Measurements from ENCODE around the gene MAN2B1.

Gene MAN2B1

DNA sequence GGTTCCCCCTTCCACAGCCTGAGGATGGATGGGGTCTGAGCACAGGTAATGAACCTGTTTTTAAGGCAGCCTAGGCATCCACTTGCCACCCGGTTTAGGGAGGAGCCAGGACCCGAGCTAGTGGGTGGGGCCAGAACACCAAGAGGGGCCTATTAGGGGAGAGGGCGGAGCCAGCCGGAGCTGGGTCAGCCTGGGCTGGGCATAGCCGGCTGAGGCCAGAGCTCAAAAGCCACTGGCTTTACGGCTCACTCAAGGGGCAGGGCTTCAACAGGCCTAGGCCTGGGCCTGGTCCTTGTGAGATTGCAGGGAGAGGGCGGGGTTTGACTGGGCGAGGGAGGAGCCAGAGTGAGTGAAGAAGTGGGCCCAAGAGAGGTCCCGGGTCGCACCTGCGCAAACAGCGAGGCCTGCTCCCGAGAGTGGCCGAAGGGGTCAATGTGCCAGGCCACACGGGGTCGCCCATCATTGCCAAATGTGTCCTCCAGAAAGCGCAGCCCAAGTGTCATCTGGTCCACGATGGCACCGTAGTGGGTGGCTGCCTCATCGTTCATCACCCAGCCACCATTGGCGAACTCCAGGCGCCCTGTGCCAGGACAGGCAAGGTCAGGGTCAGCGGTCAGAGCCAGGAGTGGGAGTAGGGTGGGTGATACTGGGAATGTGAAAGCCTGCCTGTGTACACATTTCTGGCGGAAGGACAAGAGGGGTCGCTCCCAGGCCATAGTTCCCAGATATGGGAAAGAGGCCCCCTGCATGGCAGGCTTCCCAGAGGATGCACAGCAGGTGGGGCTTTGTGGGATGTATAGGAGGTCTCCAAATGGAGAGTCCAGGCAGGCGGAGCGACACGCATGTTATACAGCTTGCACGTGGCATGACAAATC lies 1.9 kb downstream of the MAN2B1 start:
- H3K4me3 ChIP-seq (ENCODE audit: control insufficient read depth, low read depth, low read length) = no peak overlapping the region
- TF ChIP-seq, protein P1, sequence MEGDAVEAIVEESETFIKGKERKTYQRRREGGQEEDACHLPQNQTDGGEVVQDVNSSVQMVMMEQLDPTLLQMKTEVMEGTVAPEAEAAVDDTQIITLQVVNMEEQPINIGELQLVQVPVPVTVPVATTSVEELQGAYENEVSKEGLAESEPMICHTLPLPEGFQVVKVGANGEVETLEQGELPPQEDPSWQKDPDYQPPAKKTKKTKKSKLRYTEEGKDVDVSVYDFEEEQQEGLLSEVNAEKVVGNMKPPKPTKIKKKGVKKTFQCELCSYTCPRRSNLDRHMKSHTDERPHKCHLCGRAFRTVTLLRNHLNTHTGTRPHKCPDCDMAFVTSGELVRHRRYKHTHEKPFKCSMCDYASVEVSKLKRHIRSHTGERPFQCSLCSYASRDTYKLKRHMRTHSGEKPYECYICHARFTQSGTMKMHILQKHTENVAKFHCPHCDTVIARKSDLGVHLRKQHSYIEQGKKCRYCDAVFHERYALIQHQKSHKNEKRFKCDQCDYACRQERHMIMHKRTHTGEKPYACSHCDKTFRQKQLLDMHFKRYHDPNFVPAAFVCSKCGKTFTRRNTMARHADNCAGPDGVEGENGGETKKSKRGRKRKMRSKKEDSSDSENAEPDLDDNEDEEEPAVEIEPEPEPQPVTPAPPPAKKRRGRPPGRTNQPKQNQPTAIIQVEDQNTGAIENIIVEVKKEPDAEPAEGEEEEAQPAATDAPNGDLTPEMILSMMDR (IDR thresholded peaks at IDR 0.05; ENCODE audit: control insufficient read depth, insufficient read depth, low read depth, low read length, missing control alignments) = no peak
- DNase-seq (ENCODE audit: low read depth) = no peak

DNA sequence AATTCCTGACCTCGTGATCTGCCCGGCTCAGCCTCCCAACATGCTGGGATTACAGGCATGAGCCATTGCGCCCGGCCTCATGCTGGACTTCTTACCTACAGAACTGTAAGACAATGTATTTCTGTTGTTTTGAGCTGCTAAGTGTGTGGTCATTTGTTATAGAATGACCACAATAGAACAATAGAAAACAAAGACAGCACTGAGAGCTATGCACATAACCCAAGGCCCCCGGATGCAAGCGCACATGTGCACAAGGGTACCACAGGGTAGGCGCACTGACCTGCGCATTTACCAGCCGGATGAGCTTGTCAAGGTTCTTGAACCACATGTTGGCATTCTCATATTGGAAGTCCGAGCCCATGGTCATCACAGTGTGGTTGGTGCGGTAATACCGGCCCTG lies 5.6 kb downstream of the MAN2B1 start:
- H3K4me3 ChIP-seq (ENCODE audit: control insufficient read depth, low read depth, low read length) = no peak overlapping the region
- TF ChIP-seq, protein P1 (IDR thresholded peaks at IDR 0.05; ENCODE audit: control insufficient read depth, insufficient read depth, low read depth, low read length, missing control alignments) = no peak
- DNase-seq (ENCODE audit: low read depth) = no peak

DNA sequence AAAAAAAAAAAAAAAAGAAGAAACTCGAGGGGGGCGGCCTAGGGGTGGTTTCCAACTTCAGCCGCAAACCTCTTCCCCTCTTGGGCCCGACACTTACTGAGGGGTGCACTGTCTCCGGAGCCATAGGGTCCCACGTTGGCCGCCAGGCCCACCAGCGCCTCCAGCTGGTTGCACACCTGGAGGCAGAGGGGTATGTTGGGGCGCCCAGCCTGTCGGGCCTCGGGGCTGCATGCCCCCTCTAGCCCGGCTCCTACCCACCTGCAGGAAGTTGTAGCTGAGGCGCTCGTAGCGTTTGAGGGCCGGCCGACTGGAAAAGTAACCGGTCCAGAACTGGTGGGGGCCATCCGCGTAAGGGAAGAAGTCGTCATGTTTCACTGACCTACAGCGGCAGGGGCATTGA lies 8.6 kb downstream of the MAN2B1 start:
- TF ChIP-seq, protein P1 (IDR thresholded peaks at IDR 0.05; ENCODE audit: control insufficient read depth, insufficient read depth, low read depth, low read length, missing control alignments) = no peak
- H3K4me3 ChIP-seq (ENCODE audit: control insufficient read depth, low read depth, low read length) = no peak overlapping the region

DNA sequence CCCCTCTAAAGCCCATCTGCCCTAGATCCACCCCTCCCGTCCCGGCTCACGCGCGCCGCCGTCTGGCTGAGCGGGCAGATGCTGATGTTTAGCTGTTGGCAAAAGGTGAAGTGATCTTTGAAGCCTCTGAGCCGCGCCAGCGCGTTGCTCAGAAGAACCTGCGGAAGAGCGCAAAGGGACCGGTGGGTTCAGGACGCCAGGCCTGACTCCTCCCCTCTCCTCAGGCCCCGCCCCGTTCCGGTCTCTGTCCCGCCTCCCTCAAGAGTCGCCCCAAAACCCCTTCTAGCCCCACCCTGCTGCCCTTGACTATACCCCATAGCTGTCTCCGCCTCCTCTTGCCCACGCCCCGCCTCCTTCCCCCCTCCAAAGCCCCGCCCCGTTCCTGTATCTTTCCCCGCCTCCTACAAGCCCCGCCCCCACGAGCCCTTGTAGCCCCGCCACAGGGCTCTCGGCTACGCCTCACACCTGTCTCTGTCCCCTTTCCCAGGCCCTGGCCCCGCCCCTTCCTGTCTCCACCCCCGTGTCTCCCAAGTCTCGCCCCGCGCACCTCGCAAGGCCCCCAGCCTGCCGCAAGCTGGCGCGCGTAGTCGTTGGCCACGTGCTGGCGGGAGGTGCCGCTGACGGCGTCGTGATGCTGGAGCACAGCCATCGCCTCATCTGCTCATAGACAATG lies 9.5 kb downstream of the MAN2B1 start:
- no peak for DNase-seq (ENCODE audit: low read depth)
- TF ChIP-seq, protein P1 (IDR thresholded peaks at IDR 0.05; ENCODE audit: control insufficient read depth, insufficient read depth, low read depth, low read length, missing control alignments) = no peak
- H3K4me3 ChIP-seq (ENCODE audit: control insufficient read depth, low read depth, low read length) = no peak overlapping the region

More for the DNA sequence above, 8.6 kb downstream of the MAN2B1 start:
- no peak for DNase-seq (ENCODE audit: low read depth)

DNA sequence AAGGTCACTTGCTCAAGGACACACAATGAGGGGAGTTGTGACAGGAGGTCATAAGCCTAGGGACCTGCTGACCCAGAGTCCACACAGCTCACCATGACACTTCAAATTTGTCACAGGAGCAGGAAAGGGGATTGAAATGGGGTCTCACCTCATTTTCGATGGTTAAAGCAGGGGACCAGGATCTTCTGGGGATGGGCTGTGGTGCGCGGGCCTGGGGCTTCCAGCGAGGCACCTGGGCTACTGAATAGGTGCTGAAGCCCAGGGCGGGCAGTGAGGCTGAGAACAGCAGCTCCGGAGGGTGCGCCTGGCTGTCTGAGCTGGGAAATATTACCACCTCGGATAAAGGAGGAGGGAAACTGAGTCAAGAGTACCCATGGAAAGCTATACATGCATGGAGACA lies 11.0 kb downstream of the MAN2B1 start:
- H3K4me3 ChIP-seq (ENCODE audit: control insufficient read depth, low read depth, low read length) = no peak overlapping the region
- DNase-seq (ENCODE audit: low read depth) = no peak
- TF ChIP-seq, protein P1 (IDR thresholded peaks at IDR 0.05; ENCODE audit: control insufficient read depth, insufficient read depth, low read depth, low read length, missing control alignments) = no peak

- DNase-seq (ENCODE audit: low read depth) = no peak
- TF ChIP-seq, protein P1 (IDR thresholded peaks at IDR 0.05; ENCODE audit: control insufficient read depth, insufficient read depth, low read depth, low read length, missing control alignments) = no peak
- H3K4me3 ChIP-seq (ENCODE audit: control insufficient read depth, low read depth, low read length) = no peak overlapping the region
Measured at GRCh38 chr19:12652219-12652618, 14.3 kb downstream of the MAN2B1 start.

Measured in AG09309 (cell line).